Lung (tissue), 12 donors: ENCODE measurements around the gene RFX1. TPM values are rescaled to one million over a fixed set of nuclear protein-coding genes. Genes with fewer than 3 reads are reported as not detected.
"Not testable (repeated sequence)": the region's sequence is repeated elsewhere in the genome, so short reads cannot be mapped to it uniquely, and the experiment has no call there.

Experiments
- ATAC-seq: fragments of 200-7000 bp; cut with Tn5 transposase; one replicate; pipeline ENCODE4 v1.9.1; 2020; ENCODE audit warnings: moderate number of reproducible peaks; ENCODE audit not compliant: insufficient read depth, low FRiP score
- DNase-seq, 3 donors: peaks; one replicate each; pipeline ENCODE4 v3.0.0-alpha.2; 2013 to 2017
- H3K27ac ChIP-seq, 2 donors: one replicate each; pipeline ENCODE4 v1.5.1; 2013; ENCODE audit warnings: mild to moderate bottlenecking in 2 of 2, moderate library complexity in 2 of 2, control low read depth in 1 of 2, inconsistent platforms in 1 of 2, low read depth in 1 of 2, low read length in 1 of 2
- H3K27me3 ChIP-seq, 3 donors: one replicate each; pipeline ENCODE4 v1.5.1; 2013; ENCODE audit warnings: low read length in 2 of 3; ENCODE audit not compliant: control insufficient read depth in 3 of 3, insufficient read depth in 3 of 3
- H3K36me3 ChIP-seq, 4 donors: one replicate each; pipeline ENCODE4 v1.5.1; 2013; ENCODE audit warnings: low read length in 4 of 4, mild to moderate bottlenecking in 1 of 4, moderate library complexity in 1 of 4; ENCODE audit not compliant: control insufficient read depth in 4 of 4, insufficient read depth in 4 of 4
- H3K4me1 ChIP-seq, 5 donors: one replicate each; pipeline ENCODE4 v1.5.1; 2013; ENCODE audit warnings: low read length in 5 of 5, mild to moderate bottlenecking in 2 of 5, moderate library complexity in 1 of 5; ENCODE audit not compliant: control insufficient read depth in 5 of 5, insufficient read depth in 5 of 5
- H3K4me3 ChIP-seq: one replicate; pipeline ENCODE4 v1.5.1; 2013; ENCODE audit warnings: mild to moderate bottlenecking, control low read depth, moderate library complexity
- H3K9ac ChIP-seq, 2 donors: one replicate each; pipeline ENCODE4 v1.5.1; 2013; ENCODE audit warnings: low read length in 2 of 2, control low read depth in 1 of 2; ENCODE audit not compliant: insufficient read depth in 1 of 2
- H3K9me3 ChIP-seq, 4 donors: one replicate each; pipeline ENCODE4 v1.5.1; 2013; ENCODE audit warnings: low read length in 3 of 4, mild to moderate bottlenecking in 1 of 4, moderate library complexity in 1 of 4; ENCODE audit not compliant: control insufficient read depth in 4 of 4, insufficient read depth in 3 of 4
- CTCF ChIP-seq: IDR thresholded peaks from 2 replicates; pipeline ENCODE4 v1.5.1; 2012; ENCODE audit warnings: mild to moderate bottlenecking; ENCODE audit errors: control extremely low read depth, extremely low read depth
- WGBS, 2 donors: extraction: QIAGEN DNeasy Blood & Tissue Kit; methylation state at CpG; one replicate each; pipeline ENCODE4 v1.1.7; 2013; 5-methylcytosine and 5-hydroxymethylcytosine counted together
- polyA plus RNA-seq, 2 donors: library from polyadenylated mRNA; stranded (reverse); fragments of 200-250 nt; gene quantifications; one replicate each; pipeline ENCODE4 v1.2.1, GENCODE V29; 2013
- total RNA-seq, 2 donors: library from RNA; depleted of rRNA in 1 of 2; stranded (reverse); fragments of >200 nt in 1 of 2; gene quantifications; one replicate each; pipeline ENCODE4 v1.2.1, GENCODE V29; 2014 to 2021
- donor health status: control.
- donor health status: control.
- donor health status: Bipolar disorder and iron deficiency.
- donor health status: healthy.
- donor health status: DM: yes; HTN: yes; CAD: no.

Gene RFX1
- total and polyA plus RNA-seq, 4 donors: 5.7 to 18.6 (median 8.0) TPM

GRCh38 chr19:13977803-13978202 lies 28.3 kb downstream of the RFX1 start:
- H3K27ac ChIP-seq: peak overlapping the region; percentile 69 to 73
- no peaks in the 10 kb centered on the region for H3K27me3 ChIP-seq
- ATAC-seq: no peak
- H3K4me3 ChIP-seq: no peak overlapping the region
- H3K9me3 ChIP-seq: no peaks in the 10 kb centered on the region
- peaks cover 0 to 25% (median 10%) of the 10 kb centered on the region in 4 donors for H3K36me3 ChIP-seq
- TF ChIP-seq CTCF: no peak
- H3K4me1 ChIP-seq: peaks cover 0 to 13% (median 7%) of the 10 kb centered on the region in 5 donors
- 88 to 90% methylated on average over 12 of the region's 12 CpGs for WGBS, 2 donors
- H3K9ac ChIP-seq: no peak overlapping the region
- no peak for DNase-seq

- peaks cover 0 to 13% (median 7%) of the 10 kb centered on the region in 5 donors for H3K4me1 ChIP-seq
- TF ChIP-seq CTCF: no peak
- H3K27ac ChIP-seq: peak overlapping the region in 1 of 2 donors; percentile 58
- H3K36me3 ChIP-seq: peaks cover 0 to 20% (median 11%) of the 10 kb centered on the region in 4 donors
- H3K9me3 ChIP-seq: no peaks in the 10 kb centered on the region
- ATAC-seq: no peak
- no peak for DNase-seq
- no peak overlapping the region for H3K4me3 ChIP-seq
- H3K27me3 ChIP-seq: no peaks in the 10 kb centered on the region
- H3K9ac ChIP-seq: no peak overlapping the region
- 87 to 89% methylated on average over 12 of the region's 12 CpGs for WGBS, 2 donors
These were observed 29.7 kb downstream of the RFX1 start for GRCh38 chr19:13976446-13976845.

- Histone ChIP-seq H3K4me1 (peaks cover 0 to 13% (median 7%) of the 10 kb centered on the region in 5 donors), H3K4me3 (no peak overlapping the region), H3K36me3 (peaks cover 0 to 18% (median 11%) of the 10 kb centered on the region in 4 donors), H3K9ac (no peak overlapping the region), H3K27me3 (no peaks in the 10 kb centered on the region), H3K9me3 (no peaks in the 10 kb centered on the region), H3K27ac (peak overlapping the region in 1 of 2 donors; percentile 51)
- WGBS, 2 donors: 89 to 93% methylated on average over 11 of the region's 11 CpGs
- TF ChIP-seq CTCF: no peak
- no peak for DNase-seq
- no peak for ATAC-seq
These were observed 30.2 kb downstream of the RFX1 start for GRCh38 chr19:13975870-13976269.

- no peaks in the 10 kb centered on the region for H3K9me3 ChIP-seq
- H3K4me1 ChIP-seq: peaks cover 0 to 5% (median 2%) of the 10 kb centered on the region in 5 donors
- WGBS, 2 donors: 67 to 79% methylated on average over 12 of the region's 12 CpGs
- DNase-seq (peak in 1 of 3 donors; percentile 33), ATAC-seq (no peak)
- no peak for TF ChIP-seq CTCF
- no peak overlapping the region for H3K9ac ChIP-seq
- no peak overlapping the region for H3K4me3 ChIP-seq
- H3K27ac ChIP-seq: no peak overlapping the region
- peaks cover 4 to 29% (median 13%) of the 10 kb centered on the region in 4 donors for H3K36me3 ChIP-seq
- no peaks in the 10 kb centered on the region for H3K27me3 ChIP-seq
These were observed 32.0 kb downstream of the RFX1 start for GRCh38 chr19:13974073-13974472.

GRCh38 chr19:13973479-13973878 lies 32.6 kb downstream of the RFX1 start:
- 95 to 98% methylated on average over 3 of the region's 3 CpGs for WGBS, 2 donors
- H3K4me1 ChIP-seq, H3K27ac ChIP-seq, H3K9me3 ChIP-seq, H3K4me3 ChIP-seq, H3K27me3 ChIP-seq, DNase-seq, ATAC-seq, H3K9ac ChIP-seq: not testable (repeated sequence)
- peaks cover 4 to 34% (median 15%) of the 10 kb centered on the region in 4 donors for H3K36me3 ChIP-seq
